ENCODE data around the gene AMFR.
"Not testable (repeated sequence)": the region's sequence is repeated elsewhere in the genome, so short reads cannot be mapped to it uniquely, and the experiment has no call there.

Gene AMFR

DNA sequence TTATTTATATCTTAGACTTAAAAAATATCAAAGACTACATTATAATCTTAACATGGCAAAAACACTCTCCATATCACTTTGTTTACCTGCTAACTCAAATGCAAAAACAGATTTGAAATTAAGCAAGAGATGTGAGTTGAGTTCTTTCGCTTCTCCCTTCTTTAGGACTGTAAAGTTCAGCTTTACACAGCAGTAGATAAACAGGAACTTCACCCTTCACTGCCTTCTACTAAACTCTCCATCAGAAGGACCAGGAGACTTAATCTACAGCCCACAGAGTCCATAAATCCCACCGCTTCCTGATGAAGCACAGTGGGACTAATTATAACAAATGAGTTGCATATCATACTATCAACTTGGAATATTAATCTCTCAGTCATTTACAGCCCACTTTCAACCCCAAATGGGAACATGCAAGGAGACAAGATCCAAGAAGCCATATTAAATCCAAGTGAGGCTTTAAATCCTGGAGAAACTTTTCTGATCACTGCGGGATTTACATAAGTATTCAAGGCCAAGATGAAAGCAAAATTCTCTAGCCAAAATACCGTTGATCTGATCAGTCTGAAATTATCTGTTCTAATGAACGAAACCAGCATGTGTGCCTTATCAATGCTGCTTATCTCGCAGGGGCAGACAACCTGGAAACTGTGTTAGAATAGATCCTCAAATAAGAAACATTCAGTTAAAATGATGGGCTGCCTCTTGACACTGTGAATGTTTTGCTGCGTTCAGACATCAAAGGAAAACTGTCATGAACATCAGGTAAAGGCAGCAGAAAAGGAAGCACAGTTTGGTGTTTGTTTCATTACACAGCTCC, 1.6 kb downstream of the AMFR start:
- no peak for DNase-seq

DNA sequence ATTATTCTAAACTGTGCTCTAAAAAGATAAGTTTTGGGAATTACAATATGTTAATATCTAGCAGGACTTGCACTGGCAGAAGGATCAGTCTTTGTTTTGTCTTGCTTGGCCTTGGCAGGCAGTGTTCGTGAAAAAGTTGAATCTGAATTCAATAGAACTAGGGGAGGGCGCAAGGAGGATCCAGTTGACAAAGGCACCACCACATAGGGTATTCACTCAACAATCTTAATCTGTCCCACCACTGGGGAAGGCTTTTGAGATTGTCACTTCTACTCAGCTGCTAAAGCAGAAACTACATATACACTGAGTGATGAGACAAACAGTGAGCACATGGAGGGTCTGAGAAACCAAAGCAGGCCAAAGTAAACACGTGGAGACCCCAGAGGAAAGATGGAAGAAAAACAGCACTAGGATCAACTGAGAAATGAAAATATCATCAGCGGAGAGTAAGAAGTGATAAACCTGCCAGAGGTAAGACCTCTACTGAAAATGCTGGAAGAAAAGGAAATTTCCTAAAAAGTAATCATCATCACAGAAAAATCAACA, 2.4 kb downstream of the AMFR start:
- no peak for DNase-seq

DNA sequence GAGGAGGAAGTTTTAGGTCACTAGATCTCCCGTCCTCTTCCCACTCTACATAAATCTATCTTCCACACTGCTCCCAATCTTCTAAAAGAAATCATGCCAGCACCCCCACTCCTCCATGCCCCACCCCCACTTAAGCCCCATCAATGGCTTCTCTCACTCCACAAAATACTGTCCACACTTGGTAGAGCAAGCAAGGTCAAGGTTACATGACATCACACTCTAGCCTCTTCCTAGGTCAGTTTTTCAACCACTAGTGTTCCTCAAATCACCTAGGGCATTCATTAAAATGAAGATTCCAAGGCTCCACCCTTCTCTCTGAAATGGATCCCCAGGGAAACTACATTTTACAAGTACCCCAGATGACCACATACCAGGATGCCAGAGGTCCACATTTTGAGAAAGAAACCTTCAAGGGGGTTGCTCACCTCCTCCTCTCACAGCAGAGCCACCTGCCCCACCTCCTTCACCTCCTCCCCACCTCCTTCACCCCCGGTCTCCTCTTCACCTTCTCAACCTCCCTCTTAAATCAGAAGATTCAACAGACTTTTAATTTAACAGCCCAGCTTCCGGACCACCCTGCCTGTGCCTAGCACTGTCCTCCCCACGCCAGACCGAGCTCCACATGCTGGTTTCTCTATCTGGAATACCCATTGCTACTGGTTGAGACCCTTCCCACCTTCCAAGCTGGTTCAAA, 3.2 kb downstream of the AMFR start:
- no peak for DNase-seq

DNA sequence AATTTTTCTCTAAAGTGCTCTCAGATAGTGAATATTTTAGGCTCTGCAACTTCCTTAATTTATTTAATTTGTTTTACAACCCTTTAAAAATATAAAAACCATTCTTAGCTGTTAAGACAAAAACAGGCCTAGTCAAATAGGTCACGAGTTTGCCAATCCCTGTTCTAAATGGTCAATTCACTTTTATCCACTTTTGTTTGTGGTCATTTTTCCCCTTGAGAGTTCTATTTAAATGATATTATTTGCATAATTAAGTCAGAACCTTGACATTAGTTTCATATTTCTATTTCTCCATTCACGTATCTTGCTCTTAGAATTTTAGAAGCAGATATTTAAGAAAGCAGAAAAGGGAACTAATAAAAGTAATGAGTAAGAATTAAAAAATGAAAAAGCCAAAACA, 4.0 kb downstream of the AMFR start:
- DNase-seq = no peak

DNA sequence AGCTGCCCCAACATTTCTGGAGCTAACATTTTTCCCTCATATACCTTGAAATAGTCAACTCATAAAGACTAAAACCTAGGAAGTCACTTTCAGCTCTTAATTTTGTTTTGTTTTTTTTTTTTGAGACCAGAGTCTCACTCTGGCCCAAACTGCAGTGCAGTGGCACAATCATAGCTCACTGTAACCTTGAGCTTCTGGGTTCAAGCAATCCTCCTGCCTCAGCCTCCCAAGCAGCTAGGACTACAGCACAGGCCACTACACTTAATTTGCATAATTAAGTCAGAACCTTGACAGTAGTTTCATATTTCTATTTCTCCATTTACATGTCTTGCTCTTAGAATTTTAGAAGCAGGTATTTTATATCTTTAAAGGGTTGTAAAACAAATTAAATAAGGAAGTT, 4.7 kb downstream of the AMFR start:
- DNase-seq = no peak

DNA sequence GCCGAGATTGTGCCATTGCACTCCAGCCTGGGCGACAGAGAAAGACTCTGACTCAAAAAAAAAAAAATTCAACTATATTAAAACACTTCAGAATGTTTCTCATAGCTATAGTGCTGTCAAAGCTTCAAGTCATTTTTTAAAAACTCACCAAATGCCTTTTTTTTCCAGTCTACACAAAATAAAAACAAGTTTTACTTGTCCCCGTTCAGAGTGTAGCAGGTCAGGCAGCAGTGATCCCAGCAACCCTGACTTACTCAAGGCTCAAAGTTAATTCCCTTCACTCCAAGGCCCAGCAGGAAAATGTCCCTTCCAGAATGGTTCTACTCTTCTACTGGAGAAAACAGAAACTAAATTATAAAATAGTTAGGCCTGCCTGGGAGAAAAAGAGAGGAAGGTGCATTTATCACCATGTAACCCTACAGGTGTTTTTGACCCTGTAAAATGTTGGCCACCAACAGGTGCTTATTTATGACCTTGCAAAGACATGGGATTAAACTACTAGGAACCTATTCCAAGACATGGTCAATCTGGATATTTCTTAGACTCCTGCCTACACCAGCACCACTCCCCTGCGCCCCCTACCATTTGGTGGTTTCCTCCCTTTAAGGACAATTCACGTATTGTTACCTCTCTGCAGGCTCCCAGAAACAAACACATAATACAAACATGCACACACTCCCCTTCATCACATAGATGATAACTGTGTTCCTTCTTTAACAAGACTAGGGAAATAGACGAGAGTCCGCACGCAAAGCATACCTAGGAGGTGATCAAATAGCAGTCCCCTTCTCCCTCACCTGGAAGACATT, 5.4 kb downstream of the AMFR start:
- no peak for DNase-seq

DNA sequence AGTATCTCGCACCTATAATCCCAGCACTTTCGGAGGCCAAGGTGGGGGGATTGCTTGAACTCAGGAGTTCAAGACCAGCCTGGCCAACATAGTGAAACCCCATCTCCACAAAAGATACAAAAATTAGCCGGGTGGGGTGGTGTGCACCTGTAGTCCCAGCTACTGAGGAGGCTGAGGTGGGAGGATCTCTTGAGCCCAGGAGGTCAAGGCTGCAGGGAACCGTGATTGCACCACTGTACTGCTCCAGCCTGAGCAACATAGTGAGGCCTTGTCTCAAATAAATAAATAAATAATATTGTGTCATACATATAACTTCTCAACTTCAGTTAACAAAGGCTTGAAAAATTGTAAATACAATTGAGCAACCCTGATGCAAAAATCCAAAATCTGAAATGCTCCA, 8.2 kb downstream of the AMFR start:
- no peak for DNase-seq

DNA sequence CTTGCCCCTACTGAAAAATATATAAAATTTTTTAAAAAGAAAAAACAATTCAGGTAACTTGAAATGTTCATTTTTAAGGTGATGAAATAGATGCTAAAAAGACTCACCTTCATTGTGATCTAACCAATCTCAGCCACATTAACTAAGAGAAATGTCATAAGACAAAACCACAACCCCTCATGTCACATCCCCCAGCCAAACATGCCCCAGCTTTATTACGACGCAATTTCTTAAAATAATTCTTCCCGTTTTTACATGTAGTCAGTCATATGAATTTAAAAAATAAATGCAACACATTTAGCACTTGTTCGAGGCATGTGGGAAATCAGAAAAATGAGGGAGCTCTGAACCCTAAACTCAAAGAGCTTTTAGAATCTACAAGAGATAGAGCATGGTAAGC, 9.5 kb downstream of the AMFR start:
- DNase-seq = no peak

DNA sequence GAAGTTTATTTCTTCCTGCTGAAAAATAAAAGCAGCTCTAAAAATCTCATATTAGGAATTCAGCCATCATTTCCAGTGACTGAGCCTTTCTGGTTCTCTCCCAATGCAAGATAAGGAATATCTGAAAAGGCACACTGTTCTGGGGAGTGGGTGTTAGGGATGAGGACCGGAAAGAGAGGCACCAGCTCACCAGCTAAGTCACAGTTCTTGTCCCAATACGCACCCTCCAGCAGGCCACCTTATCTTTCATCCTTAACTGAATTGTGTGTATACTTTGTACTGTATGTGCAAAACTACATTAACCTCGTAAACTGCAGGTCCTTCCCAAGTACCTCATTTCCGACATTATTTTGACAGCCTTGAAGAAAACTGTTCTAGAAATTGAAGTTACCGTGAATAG, 11.0 kb downstream of the AMFR start:
- DNase-seq = no peak

DNA sequence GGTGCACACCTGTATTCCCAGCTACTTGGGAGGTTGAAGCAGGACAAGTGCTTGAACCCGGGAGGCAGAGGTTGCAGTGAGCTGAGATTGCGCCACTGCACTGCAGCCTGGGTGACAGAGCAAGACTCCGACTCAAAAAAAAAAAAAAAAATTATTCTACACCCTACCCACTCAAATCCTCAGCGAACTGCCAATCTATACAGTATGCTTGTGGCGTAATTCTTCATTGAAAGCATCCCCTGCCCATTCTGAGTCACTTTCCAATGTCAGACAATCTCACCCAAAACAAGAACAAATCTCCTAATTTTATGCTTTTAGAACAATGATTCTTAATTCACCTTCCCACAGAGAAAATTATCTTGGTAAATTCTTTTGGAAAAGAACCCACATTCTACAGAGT, 12.0 kb downstream of the AMFR start:
- DNase-seq = no peak

DNA sequence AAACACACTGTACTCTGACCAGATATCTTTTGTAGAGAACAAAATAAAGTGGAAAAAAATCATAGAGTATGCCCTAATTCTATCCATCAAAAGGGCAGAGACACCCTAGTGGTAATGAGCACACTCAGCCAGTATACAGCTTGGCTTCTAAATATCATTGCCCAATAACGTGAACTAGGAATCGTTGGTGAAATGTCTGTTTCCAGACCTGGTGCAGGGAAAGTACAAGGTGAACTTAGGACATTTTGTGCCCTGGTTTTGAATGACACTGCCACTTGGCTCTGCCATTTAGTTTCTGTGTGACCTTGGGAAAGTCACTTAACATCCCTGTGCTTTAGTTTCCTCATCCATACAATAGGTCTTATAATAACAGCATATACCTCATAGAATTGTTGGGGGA, 13.7 kb downstream of the AMFR start:
- no peak for DNase-seq

DNA sequence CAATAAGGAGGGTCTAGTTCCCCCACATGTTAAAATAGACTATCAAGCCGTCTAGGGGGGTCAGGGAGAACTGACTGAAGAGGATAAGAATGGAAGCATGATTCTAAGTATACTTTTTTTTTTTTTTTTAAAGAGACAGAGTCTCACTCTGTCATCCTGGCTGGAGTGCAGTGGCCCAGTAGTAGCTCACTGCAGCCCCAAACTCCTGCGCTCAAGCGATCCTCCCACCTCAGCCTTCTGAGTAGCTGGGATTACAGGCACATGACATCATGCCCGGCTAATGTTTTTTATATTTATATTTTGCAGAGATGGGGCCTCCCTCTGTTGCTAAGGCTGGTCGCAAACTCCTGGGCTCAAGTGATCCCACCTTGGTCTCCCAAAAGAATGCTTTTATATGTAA, 14.2 kb downstream of the AMFR start:
- DNase-seq = no peak

DNA sequence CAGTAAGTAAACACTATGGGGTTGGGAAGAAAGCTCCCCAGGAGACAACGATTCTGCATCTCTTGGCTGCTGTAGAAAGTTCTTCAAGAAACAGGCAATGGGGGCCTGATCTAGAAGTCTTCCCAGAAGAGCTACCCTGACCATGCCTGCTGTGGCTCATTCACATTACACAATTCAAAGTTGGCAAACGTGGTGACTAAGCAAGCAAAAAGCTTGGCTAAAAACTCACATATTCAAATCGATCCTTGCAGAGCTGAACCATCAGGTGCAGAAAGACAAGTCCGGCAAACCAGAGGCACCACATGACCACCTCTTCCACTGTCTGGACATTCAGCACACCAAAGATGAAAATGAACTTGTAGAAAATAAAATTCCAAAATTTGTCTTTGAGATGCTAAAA, 16.1 kb downstream of the AMFR start:
- DNase-seq = no peak

DNA sequence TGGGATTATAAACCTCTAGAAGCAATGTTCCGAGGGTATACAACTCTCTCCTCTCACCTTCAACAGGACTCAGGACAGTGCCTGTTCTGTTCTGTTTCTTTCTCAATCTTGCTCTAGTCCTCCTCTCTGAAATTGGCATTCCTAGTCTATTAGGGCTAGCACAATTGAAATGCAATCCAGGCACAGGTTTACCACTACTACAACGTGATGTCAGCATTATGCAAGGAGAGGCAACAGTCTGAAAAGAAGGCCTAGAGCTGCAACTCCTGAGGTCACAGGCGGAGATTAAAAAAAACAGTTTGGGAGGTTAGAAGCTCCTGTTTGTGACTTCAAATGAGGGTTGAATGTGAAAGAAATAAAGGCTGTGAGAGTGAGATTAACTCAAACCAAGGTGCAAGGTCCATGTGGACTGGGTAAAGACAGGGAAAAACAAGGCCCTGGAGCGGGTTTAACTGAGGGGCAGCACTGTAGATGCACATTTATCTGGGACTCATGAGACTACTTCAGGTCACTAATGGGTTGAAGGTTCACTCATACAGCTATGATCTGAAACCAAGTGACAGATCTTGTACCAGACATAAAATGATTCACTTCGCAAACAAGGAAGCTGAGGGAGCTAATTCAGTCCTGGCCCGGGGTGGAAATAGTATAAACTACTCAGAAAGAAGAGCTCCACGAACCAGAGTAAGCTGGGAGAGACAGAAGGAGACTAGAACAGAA, 16.8 kb downstream of the AMFR start:
- no peak for DNase-seq

DNA sequence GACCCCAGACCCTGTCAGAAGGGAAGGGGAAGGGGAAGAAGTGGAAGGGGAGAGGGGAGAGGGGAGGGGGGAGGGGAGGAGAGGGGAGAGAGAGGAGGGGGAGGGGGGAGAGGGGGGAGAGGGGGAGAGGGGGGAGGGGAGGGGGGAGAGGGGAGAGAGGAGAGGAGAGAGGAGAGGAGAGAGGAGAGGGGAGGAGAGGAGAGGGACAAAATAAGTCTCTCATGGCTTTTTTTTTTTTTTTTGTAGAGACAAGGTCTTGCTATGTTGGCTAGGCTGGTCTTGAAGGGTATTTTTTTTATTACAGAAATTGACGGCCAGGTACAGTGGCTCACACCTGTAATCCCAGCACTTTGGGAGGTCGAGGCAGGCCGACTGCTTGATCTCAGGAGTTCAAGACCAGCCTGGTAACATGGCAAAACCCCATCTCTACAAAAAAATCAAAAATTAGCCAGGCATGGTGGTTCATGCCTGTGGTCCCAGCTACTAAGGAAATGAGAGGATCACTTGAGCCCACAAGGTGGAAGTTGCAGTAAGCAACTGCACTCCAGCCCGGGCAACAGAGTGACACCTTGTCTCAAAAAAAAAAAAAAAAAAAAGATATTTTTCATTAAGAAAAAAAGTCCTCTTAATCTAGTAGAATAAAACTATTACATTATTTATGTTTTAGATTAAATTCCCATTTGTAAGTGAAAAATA, 19.2 kb downstream of the AMFR start:
- DNase-seq = no peak

DNA sequence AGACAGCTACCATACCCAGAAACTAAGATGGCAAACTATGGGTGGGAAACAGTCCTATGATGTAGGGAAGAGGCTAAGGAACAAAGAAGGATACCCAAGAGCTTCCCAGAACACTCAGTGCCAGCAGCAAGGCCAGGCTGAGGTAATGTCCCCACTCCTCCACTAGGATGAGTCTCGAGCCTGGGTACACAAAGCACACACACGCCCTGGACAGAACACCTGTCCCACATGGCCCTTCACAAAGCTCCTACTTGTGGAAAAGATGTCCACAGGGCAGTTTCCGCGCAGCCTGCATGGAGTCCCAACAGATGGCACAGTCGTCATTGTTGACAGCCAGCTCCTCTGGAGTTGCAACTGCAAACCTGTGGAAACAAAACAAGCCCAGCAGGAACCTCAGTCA, 23.9 kb downstream of the AMFR start:
- DNase-seq = peak; percentile 55

DNA sequence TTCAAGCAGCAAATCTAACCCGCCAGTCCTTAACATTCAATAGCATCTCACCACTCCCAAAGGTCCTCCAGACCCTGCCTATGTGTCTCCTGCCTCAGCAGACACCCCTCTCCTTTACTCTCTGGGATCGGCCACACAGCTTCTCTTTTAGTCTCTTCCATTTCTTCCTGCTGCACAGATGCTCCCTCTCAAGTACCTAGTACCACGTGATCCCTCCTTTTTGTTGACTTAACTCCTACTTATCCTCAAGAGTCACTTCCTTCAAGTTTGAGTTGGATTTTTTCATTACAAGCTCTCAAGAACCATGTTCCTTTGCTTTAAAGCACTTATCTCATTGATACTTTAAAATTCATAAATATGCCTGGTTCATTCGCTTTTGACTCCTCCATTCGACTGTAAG, 24.9 kb downstream of the AMFR start:
- no peak for DNase-seq

DNA sequence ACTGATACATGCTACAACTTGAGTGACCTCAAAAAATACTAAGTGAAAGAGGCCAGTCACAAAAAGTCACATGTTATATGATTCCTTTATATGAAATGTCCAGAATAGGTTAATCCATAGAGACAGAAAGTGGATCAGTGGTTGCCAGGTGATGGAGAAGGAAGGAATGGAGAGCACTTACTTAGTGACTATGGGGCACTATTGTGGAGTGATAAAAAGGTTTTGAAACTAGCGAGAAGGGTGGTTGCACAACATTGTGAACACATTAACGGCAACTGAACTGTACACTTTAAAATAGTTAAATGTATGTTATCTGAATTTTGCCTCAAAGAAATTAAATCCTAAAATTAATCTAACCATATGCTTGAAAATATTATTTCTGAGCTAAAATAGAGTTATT, 25.9 kb downstream of the AMFR start:
- no peak for DNase-seq

DNA sequence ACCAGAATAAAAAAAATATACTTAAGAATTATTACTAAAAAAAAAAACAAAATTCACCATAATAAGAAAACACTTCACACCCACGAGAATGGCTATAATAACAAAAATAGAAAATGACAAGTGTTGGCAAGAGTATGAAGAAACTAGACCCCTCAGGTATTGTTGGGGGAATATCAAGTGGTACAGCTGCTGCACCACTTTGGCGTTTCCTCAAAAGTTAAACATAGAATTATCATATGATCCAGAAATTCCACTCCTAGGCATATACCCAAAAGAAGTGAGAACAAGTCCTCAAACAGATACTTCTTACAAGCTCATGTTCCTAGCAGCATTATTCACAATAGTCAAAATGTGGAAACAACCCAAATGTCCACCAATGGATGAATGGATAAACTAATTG, 26.3 kb downstream of the AMFR start:
- DNase-seq = no peak

DNA sequence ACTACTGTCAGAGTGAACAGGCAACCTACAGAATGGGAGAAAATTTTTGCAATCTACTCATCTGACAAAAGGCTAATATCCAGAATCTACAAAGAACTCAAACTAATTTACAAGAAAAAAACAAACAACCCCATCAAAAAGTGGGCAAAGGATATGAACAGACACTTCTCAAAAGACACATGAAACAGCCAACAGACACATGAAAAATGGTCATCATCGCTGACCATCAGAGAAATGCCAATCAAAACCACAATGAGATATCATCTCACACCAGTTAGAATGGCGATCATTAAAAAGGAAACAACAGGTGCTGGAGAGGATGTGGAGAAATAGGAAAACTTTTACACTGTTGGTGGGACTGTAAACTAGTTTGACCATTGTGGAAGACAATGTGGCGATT, 28.6 kb downstream of the AMFR start:
- not testable (repeated sequence) for DNase-seq

DNA sequence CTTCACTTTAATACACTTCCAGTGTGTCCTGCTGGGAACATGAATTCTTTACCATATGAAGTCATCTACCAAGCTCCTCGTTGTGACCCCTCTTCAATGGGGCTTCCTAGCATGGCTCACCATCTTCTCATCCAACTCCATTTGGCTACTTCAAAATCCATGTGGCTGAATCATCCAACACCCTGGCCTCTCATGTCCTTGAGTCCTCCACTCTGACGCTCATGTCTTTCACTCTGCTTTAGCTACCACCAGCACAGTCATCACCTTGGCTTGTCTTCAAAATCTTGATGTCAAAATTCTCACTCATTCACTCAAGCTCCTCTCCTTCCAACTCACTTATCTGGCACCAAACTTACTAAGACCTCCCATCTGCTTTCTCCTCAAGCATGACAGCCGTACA, 35.8 kb downstream of the AMFR start:
- DNase-seq = no peak

DNA sequence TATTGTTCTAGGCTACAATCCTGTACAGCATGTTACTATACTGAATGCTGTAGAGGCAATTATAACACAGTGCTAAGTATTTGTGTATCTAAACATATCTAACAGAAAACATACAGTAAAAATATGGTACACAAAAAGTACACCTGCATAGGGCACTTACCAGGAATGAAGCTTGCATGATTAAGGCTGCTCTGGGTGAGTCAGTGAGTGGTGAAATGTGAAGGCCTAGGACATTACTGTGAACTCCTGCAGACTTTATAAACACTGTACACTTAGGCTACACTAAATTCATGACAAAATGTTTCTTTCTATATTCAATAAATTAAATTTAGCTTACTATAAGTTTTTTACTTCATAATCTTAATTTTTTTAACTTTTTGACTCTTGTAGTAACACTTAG, 37.1 kb downstream of the AMFR start:
- DNase-seq = no peak
